Central memory CD8-positive, alpha-beta T cell (primary cell): ENCODE measurements around the gene PKHD1.

Source experiments
- ATAC-seq: fragments of 150-1000 bp; cut with Tn5 transposase; replicated peaks from 2 replicates; pipeline ENCODE4 v1.10.0; 2022; ENCODE audit warnings: mild to moderate bottlenecking, moderate FRiP score, moderate number of reproducible peaks; ENCODE audit not compliant: poor library complexity, severe bottlenecking; ENCODE audit errors: extremely low read depth
- DNase-seq, 2 donors: peaks; one replicate each; pipeline ENCODE4 v3.0.0; 2021; ENCODE audit warnings: low spot score in 2 of 2
- H3K27ac Mint-ChIP-seq: one replicate; pipeline ENCODE4 v1.8.0; 2022; ENCODE audit warnings: low read depth, mild to moderate bottlenecking, moderate library complexity, mixed read lengths
- H3K27me3 Mint-ChIP-seq: one replicate; pipeline ENCODE4 v1.8.0; 2022; ENCODE audit warnings: mixed read lengths
- H3K36me3 Mint-ChIP-seq: one replicate; pipeline ENCODE4 v1.8.0; 2022; ENCODE audit warnings: mild to moderate bottlenecking, moderate library complexity, mixed read lengths; ENCODE audit not compliant: insufficient read depth
- H3K4me1 Mint-ChIP-seq: one replicate; pipeline ENCODE4 v1.8.0; 2022; ENCODE audit warnings: mixed read lengths
- H3K4me3 Mint-ChIP-seq: one replicate; pipeline ENCODE4 v1.8.0; 2022; ENCODE audit warnings: mild to moderate bottlenecking, moderate library complexity, mixed read lengths
- H3K9me3 Mint-ChIP-seq: one replicate; pipeline ENCODE4 v1.8.0; 2022; ENCODE audit warnings: mixed read lengths

PKHD1 gene

GRCh38 chr6:52053038-52053695, 34.2 kb downstream of the PKHD1 start:
- Mint-ChIP-seq H3K27ac (no peak overlapping the region), H3K36me3 (peaks cover 2% of the 10 kb centered on the region), H3K4me3 (no peak overlapping the region), H3K27me3 (peaks cover 86% of the 10 kb centered on the region), H3K9me3 (no peaks in the 10 kb centered on the region), H3K4me1 (no peaks in the 10 kb centered on the region)
- ATAC-seq (no peak), DNase-seq (no peak)

- Mint-ChIP-seq H3K36me3 (peaks cover 2% of the 10 kb centered on the region), H3K27me3 (peaks cover 88% of the 10 kb centered on the region), H3K4me1 (no peaks in the 10 kb centered on the region), H3K9me3 (no peaks in the 10 kb centered on the region), H3K27ac (no peak overlapping the region), H3K4me3 (no peak overlapping the region)
- ATAC-seq (no peak), DNase-seq (no peak)
Observed at GRCh38 chr6:52050051-52050405, 37.4 kb downstream of the PKHD1 start.

DNA sequence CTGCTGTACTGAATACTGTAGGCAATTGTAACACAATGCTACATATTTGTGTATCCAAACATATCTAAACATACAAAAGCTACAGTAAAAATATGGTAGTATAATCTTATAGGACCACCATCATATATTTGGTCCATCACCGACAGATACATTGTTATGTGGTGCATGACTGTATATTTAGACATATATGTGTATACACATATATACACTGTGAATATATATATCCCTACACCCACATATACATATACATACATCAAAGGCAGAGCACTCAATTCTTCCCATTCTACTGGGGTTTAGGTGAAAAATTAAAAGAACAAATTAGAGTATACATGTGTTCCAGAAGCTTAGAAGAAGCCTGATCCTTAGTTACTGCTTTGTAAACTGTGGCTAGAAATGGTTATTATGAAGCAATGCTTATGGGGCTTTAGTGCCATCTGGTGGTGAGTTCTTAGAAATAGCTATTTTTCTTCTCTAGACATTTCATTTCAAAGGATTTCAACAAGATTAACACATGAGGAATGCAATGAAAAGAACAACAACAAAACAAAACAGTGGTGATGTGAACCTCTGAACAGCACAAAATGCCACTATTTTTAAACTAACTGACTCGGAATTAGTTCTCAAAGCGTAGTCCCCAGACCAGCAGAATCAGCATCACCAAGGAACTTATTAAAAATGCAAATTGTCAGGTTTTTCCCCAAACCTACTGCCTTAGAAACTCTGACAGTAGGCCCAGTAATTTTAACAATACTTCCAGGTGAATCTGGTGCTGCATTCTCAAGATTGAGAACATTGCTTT, 38.0 kb downstream of the PKHD1 start:
- no peak for DNase-seq
- Mint-ChIP-seq H3K4me1 (no peaks in the 10 kb centered on the region), H3K4me3 (no peak overlapping the region), H3K27ac (no peak overlapping the region), H3K27me3 (peaks cover 87% of the 10 kb centered on the region), H3K36me3 (peaks cover 2% of the 10 kb centered on the region), H3K9me3 (no peaks in the 10 kb centered on the region)
- no peak for ATAC-seq

DNA sequence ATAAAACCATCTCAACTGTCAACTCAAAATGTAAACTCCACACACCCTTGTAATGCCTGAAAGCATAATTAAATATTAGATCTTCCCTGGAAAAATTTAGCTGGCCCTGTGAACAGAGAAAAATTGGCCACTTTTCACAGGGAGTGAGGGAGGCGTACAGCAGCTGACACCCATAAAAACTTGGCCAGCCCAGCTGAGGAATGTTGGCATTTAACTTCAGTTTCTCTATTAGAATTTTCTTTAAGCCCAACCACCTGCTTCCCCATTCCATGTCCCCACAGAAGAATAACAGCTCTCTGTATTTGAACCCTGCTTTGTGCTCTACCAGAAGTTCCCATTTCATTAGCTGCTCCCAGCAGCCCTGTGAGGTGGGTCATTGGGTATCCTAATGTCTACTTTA, 41.0 kb downstream of the PKHD1 start:
- ATAC-seq (no peak), DNase-seq (no peak)
- Mint-ChIP-seq H3K36me3 (peaks cover 2% of the 10 kb centered on the region), H3K9me3 (no peaks in the 10 kb centered on the region), H3K4me3 (no peak overlapping the region), H3K4me1 (no peaks in the 10 kb centered on the region), H3K27me3 (peaks cover 81% of the 10 kb centered on the region), H3K27ac (no peak overlapping the region)

DNA sequence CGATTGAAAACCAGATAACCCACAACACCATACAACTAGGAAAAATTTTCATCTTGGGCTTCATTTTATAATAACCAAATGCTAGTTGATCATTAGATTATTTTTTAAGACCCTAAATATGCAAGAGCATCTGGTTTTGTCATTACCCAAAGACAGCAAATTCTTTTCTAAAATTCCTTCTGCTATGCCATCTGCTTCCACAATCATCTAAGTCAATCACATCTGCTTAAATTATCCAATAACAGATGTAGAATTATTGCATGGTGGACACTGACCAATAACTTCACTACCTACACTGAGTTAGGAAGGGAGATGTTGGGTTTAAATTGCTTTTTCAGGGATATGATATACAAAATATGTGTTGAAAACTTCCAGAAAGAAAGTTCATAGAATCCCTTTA, 41.9 kb downstream of the PKHD1 start:
- no peak overlapping the region for H3K4me3 Mint-ChIP-seq
- ATAC-seq: no peak

DNA sequence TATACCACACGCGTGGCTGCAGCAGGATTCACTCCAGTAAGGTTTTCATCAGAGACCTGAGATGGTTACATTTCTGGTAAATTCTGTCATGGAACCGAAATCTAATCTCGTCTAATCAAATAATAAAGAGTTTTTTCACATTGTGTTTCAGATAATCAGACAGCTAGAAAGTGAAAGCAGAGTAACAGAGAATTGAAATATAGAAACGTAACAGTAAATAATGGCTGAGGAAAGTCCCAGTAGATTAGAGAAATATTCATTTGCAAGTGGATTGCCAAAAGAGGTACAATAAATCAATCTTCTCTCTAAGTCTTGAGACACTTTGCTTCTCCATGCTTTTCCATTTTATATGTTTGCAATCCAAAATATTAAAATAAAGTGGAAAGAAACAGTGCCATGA, 42.4 kb downstream of the PKHD1 start:
- no peaks in the 10 kb centered on the region for H3K4me1 Mint-ChIP-seq
- H3K9me3 Mint-ChIP-seq: peaks cover 5% of the 10 kb centered on the region
- no peak for ATAC-seq
- H3K27ac Mint-ChIP-seq: no peak overlapping the region
- H3K4me3 Mint-ChIP-seq: no peak overlapping the region
- DNase-seq: no peak
- H3K36me3 Mint-ChIP-seq: peaks cover 2% of the 10 kb centered on the region
- peaks cover 78% of the 10 kb centered on the region for H3K27me3 Mint-ChIP-seq

More for the DNA sequence above, 41.9 kb downstream of the PKHD1 start:
- H3K27me3 Mint-ChIP-seq: peaks cover 78% of the 10 kb centered on the region
- DNase-seq: no peak
- H3K27ac Mint-ChIP-seq: no peak overlapping the region
- H3K9me3 Mint-ChIP-seq: peaks cover 4% of the 10 kb centered on the region
- no peaks in the 10 kb centered on the region for H3K4me1 Mint-ChIP-seq
- H3K36me3 Mint-ChIP-seq: peaks cover 2% of the 10 kb centered on the region

- Mint-ChIP-seq H3K27ac (no peak overlapping the region), H3K36me3 (no peaks in the 10 kb centered on the region), H3K4me3 (no peak overlapping the region), H3K27me3 (peaks cover 55% of the 10 kb centered on the region), H3K4me1 (no peaks in the 10 kb centered on the region), H3K9me3 (peaks cover 5% of the 10 kb centered on the region)
- DNase-seq: no peak
- no peak for ATAC-seq
Observed at GRCh38 chr6:52042141-52042885, 45.1 kb downstream of the PKHD1 start.

GRCh38 chr6:52041134-52041533, 46.3 kb downstream of the PKHD1 start:
- ATAC-seq (no peak), DNase-seq (no peak)
- no peaks in the 10 kb centered on the region for H3K36me3 Mint-ChIP-seq
- peaks cover 49% of the 10 kb centered on the region for H3K27me3 Mint-ChIP-seq
- H3K9me3 Mint-ChIP-seq: peaks cover 5% of the 10 kb centered on the region
- no peaks in the 10 kb centered on the region for H3K4me1 Mint-ChIP-seq
- H3K27ac Mint-ChIP-seq: no peak overlapping the region
- H3K4me3 Mint-ChIP-seq: no peak overlapping the region

DNA sequence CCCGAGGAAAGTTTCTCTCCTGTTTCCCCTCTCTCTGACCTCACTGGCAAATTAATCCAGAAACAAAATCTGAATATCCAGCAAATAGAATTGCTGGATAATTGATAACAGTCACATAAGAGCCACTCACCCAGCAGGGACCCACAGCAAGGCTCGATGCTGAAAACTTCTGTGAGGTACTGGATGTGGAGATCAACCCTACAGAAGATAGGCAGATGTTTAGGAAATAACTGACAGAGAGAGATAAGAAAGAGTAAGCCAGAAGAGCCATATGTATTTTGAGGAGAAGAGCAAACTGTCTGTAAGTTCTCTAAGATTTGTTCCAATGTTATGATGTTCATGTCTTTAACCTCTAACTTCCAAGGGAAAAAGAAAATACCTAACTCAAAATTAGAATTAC, 59.7 kb downstream of the PKHD1 start:
- DNase-seq (no peak), ATAC-seq (no peak)
- Mint-ChIP-seq H3K27me3 (peaks cover 34% of the 10 kb centered on the region), H3K4me3 (no peak overlapping the region), H3K9me3 (no peaks in the 10 kb centered on the region), H3K27ac (no peak overlapping the region), H3K36me3 (no peaks in the 10 kb centered on the region), H3K4me1 (no peaks in the 10 kb centered on the region)

- Mint-ChIP-seq H3K27ac (no peak overlapping the region), H3K27me3 (peaks cover 40% of the 10 kb centered on the region), H3K36me3 (no peaks in the 10 kb centered on the region), H3K4me1 (no peaks in the 10 kb centered on the region), H3K4me3 (no peak overlapping the region), H3K9me3 (no peaks in the 10 kb centered on the region)
- ATAC-seq (no peak), DNase-seq (no peak)
Observed at GRCh38 chr6:52024451-52025068, 62.9 kb downstream of the PKHD1 start.

DNA sequence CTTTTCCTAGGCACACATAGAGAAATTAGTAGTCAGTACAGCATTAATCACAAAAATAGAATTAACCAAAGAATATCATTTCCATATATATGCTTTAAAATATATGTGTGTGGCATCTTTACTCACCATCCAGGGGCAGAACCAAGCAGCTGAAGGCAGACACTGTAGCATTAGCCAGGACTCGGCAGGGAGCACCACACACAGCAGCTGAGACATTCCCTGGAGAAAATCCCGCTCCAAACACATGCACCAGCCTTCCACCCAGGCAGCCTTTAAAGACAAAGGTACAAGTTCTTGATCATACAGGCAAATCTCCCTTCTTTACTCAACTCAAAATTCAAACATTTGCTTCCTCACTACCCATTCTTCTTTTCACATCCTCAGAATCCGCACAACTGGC, 64.7 kb downstream of the PKHD1 start:
- Mint-ChIP-seq H3K36me3 (no peaks in the 10 kb centered on the region), H3K27ac (no peak overlapping the region), H3K27me3 (peaks cover 38% of the 10 kb centered on the region), H3K9me3 (no peaks in the 10 kb centered on the region), H3K4me1 (no peaks in the 10 kb centered on the region), H3K4me3 (no peak overlapping the region)
- no peak for ATAC-seq
- no peak for DNase-seq

GRCh38 chr6:52020945-52021570, 66.4 kb downstream of the PKHD1 start:
- peaks cover 33% of the 10 kb centered on the region for H3K27me3 Mint-ChIP-seq
- no peak overlapping the region for H3K27ac Mint-ChIP-seq
- H3K4me1 Mint-ChIP-seq: no peaks in the 10 kb centered on the region
- H3K9me3 Mint-ChIP-seq: no peaks in the 10 kb centered on the region
- H3K4me3 Mint-ChIP-seq: no peak overlapping the region
- DNase-seq: no peak
- no peak for ATAC-seq
- no peaks in the 10 kb centered on the region for H3K36me3 Mint-ChIP-seq
